HepG2 (cell line): Measurements from ENCODE around the gene DCC. TPM values are rescaled to one million over a fixed set of nuclear protein-coding genes. Genes with fewer than 3 reads are reported as not detected.

Experiments used
- ATAC-seq: fragments of 200-7000 bp; cut with Tn5 transposase; 3 replicates; pipeline ENCODE4 v1.9.1; 2020; ENCODE audit warnings: mild to moderate bottlenecking, moderate library complexity
- BruUV-seq: library from RNA; stranded (reverse); fragments of 400-500 nt; replicated peaks from 2 replicates; lab custom pipeline; 2021; lab: Mats Ljungman, UMichigan
- CTCF ChIA-PET: fragments of 300-600 bp; formaldehyde crosslinking; extraction: SDS; loops from one replicate; lab custom pipeline; 2021; ENCODE audit warnings: low total read pairs, inconsistent platforms, low intra/inter-chr PET ratio; lab: Yijun Ruan, JAX
- POLR2A ChIA-PET: fragments of 350-600 bp; sonication (Branson Sonifier 250); formaldehyde crosslinking; loops from one replicate; lab custom pipeline; 2020; ENCODE audit warnings: antibody characterized with exemption, inconsistent platforms; lab: Yijun Ruan, JAX
- DNase-seq: peaks from one replicate; pipeline ENCODE4 v3.0.0-alpha.2; 2015; ENCODE audit warnings: low spot score
- FAIRE-seq: peaks from 3 replicates; lab custom pipeline; 2011; peaks lifted over from hg19 to GRCh38; lab: Jason Lieb, UNC
- H2AFZ ChIP-seq: one replicate; pipeline ENCODE4 v1.6.1; 2011; ENCODE audit warnings: low read length, inconsistent platforms
- H3K27ac ChIP-seq: fragments of 300-600 bp; 3 replicates; pipeline ENCODE4 v1.8.0; 2011; ENCODE audit warnings: mixed run types, mild to moderate bottlenecking, mixed read lengths, low read length, inconsistent platforms; ENCODE audit not compliant: insufficient read depth; ENCODE audit errors: extremely low read length
- H3K27me3 ChIP-seq, 2 experiments: fragments of 200-600 bp in 1 of 2; 2 replicates in 1 of 2; 3 replicates in 1 of 2; pipeline versions ENCODE4 v1.6.0 to v1.8.0; 2011; ENCODE audit warnings: low read length in 2 of 2, mild to moderate bottlenecking in 2 of 2, moderate library complexity in 2 of 2, inconsistent platforms in 1 of 2; ENCODE audit not compliant: insufficient read depth in 2 of 2, control insufficient read depth in 1 of 2
- H3K36me3 ChIP-seq, 2 experiments: fragments of 200-600 bp in 1 of 2; replicated peaks in 1 of 2; 2 replicates in 1 of 2; 3 replicates in 1 of 2; pipeline versions ENCODE4 v1.5.1 to v1.8.0; 2011; ENCODE audit warnings: low read length in 2 of 2, inconsistent platforms in 1 of 2; ENCODE audit not compliant: insufficient read depth in 2 of 2, control insufficient read depth in 1 of 2
- H3K4me1 ChIP-seq: 2 replicates; pipeline ENCODE4 v1.5.1; 2012; ENCODE audit warnings: low read length, inconsistent platforms; ENCODE audit not compliant: insufficient read depth
- H3K4me2 ChIP-seq: 2 replicates; pipeline ENCODE4 v1.6.0; 2011; ENCODE audit warnings: low read depth, low read length, inconsistent platforms
- H3K4me3 ChIP-seq, 3 experiments: fragments of 200-600 bp in 1 of 3; sonication (generic), shearing (Covaris generic) in 1 of 3; replicated peaks in 1 of 3; 2 replicates each; pipeline ENCODE4 v1.5.1; 2011 to 2016; ENCODE audit warnings: low read length in 3 of 3, inconsistent platforms in 2 of 3, low read depth in 2 of 3, mild to moderate bottlenecking in 2 of 3, control low read depth in 1 of 3, mixed read lengths in 1 of 3; ENCODE audit not compliant: insufficient read depth in 1 of 3
- H3K79me2 ChIP-seq: one replicate; pipeline ENCODE4 v1.6.1; 2011; ENCODE audit warnings: low read length, inconsistent platforms; ENCODE audit not compliant: insufficient read depth
- H3K9ac ChIP-seq: 2 replicates; pipeline ENCODE4 v1.6.0; 2011; ENCODE audit warnings: mild to moderate bottlenecking, low read depth, low read length, inconsistent platforms; ENCODE audit not compliant: insufficient read depth
- H3K9me3 ChIP-seq: 2 replicates; pipeline ENCODE4 v1.5.1; 2012; ENCODE audit warnings: mild to moderate bottlenecking, low read length
- H4K20me1 ChIP-seq: 2 replicates; pipeline ENCODE4 v1.6.0; 2011; ENCODE audit warnings: inconsistent platforms, mild to moderate bottlenecking, low read length, moderate library complexity; ENCODE audit not compliant: insufficient read depth
- BRD4 ChIP-seq: sonication (generic); formaldehyde crosslinking; IDR thresholded peaks from 2 replicates; pipeline ENCODE4 v1.4.0; 2020; ENCODE audit warnings: missing genetic modification reagents
- ELF3 ChIP-seq: IDR thresholded peaks from 2 replicates; pipeline ENCODE4 v1.6.1; 2016; ENCODE audit warnings: missing genetic modification reagents, missing compliant biosample characterization
- KDM3A ChIP-seq: IDR thresholded peaks from 2 replicates; pipeline ENCODE4 v1.6.1; 2018; ENCODE audit warnings: low read depth, missing compliant biosample characterization
- NFIC ChIP-seq: IDR thresholded peaks from 2 replicates; pipeline ENCODE4 v1.6.1; 2012; ENCODE audit warnings: mild to moderate bottlenecking, low read length, inconsistent platforms
- SALL2 ChIP-seq: sonication (generic); formaldehyde crosslinking; IDR thresholded peaks from 2 replicates; pipeline ENCODE4 v1.8.1; 2023; ENCODE audit warnings: mild to moderate bottlenecking, missing genetic modification reagents, inconsistent platforms
- SP1 ChIP-seq, 2 experiments: fragments of 450-650 bp in 1 of 2; sonication (generic) in 1 of 2; formaldehyde crosslinking in 1 of 2; IDR thresholded peaks; 2 replicates each; pipeline versions ENCODE4 v1.4.0 to v1.6.1; 2016 to 2020; ENCODE audit warnings: missing genetic modification reagents in 1 of 2
- TCF7 ChIP-seq: sonication (generic); IDR thresholded peaks from 2 replicates; pipeline ENCODE4 v1.6.1; 2016; ENCODE audit warnings: antibody characterized with exemption, low read depth
- ZNF224 ChIP-seq: sonication (generic); formaldehyde crosslinking; IDR thresholded peaks from 2 replicates; pipeline ENCODE4 v1.5.0; 2020; ENCODE audit warnings: mild to moderate bottlenecking, missing genetic modification reagents
- ZNF230 ChIP-seq: sonication (generic); formaldehyde crosslinking; IDR thresholded peaks from 2 replicates; pipeline ENCODE4 v1.4.0; 2020; ENCODE audit warnings: mild to moderate bottlenecking, missing genetic modification reagents
- ZNF3 ChIP-seq: IDR thresholded peaks from 2 replicates; pipeline ENCODE4 v1.7.0; 2017; ENCODE audit warnings: inconsistent platforms
- ZNF350 ChIP-seq: sonication (generic); formaldehyde crosslinking; IDR thresholded peaks from 2 replicates; pipeline ENCODE4 v1.4.0; 2020; ENCODE audit warnings: mild to moderate bottlenecking, low read depth, missing genetic modification reagents, borderline replicate concordance
- ZSCAN9 ChIP-seq: IDR thresholded peaks from 2 replicates; pipeline ENCODE4 v1.6.1; 2016; ENCODE audit warnings: borderline replicate concordance
- WGBS: methylation state at CpG from one replicate; pipeline ENCODE4 v1.1.6; 2017; ENCODE audit warnings: low lambda C conversion rate; 5-methylcytosine and 5-hydroxymethylcytosine counted together
- in situ Hi-C: cut with HindIII; loops from 2 replicates; pipeline ENCODE4 v1.10.0; 2017; ENCODE audit warnings: low pct_unique_long_range_greater_than_20kb; ENCODE audit not compliant: extremely low pct_ligation_motif_present
- intact Hi-C: fragments of 100-400 bp; cut with micrococcal nuclease; formaldehyde crosslinking; loops from one replicate; pipeline ENCODE4 v1.10.0; 2022; ENCODE audit not compliant: unreplicated experiment
- polyA plus RNA-seq, 8 experiments: library from polyadenylated mRNA; depleted of rRNA in 3 of 8; stranded (reverse) in 7 of 8; unstranded in 1 of 8; fragments of >200 nt; fragmentation: Illumina TruSeq in 4 of 8; extraction: Trizol in 4 of 8; gene quantifications; 2 replicates each; pipeline versions ENCODE4 v1.2.1 to v1.2.3, GENCODE V29; 2011 to 2016; ENCODE audit warnings: low read depth in 4 of 8, missing spikeins in 1 of 8, mixed read lengths in 1 of 8; ENCODE audit not compliant: insufficient read depth in 1 of 8
- total RNA-seq, 5 experiments: library from RNA; depleted of rRNA; stranded (reverse); fragments of >200 nt; fragmentation: Illumina TruSeq; extraction: Trizol; gene quantifications; 2 replicates each; pipeline ENCODE4 v1.2.3, GENCODE V29; 2016; ENCODE audit warnings: low read depth in 1 of 5
- TF ChIP-seq, protein P1 (sequence below): sonication (generic); formaldehyde crosslinking; IDR thresholded peaks from 2 replicates; pipeline ENCODE4 v1.5.0; 2020; ENCODE audit warnings: mild to moderate bottlenecking, low read depth, missing genetic modification reagents, borderline replicate concordance
- TF ChIP-seq, protein P2 (sequence below): sonication (generic); formaldehyde crosslinking; IDR thresholded peaks from 2 replicates; pipeline ENCODE4 v1.5.0; 2020; ENCODE audit warnings: missing genetic modification reagents

DCC gene
- total and polyA plus RNA-seq, 2 of the 13 experiments (the other 11 are each of a cell fraction or from before 2014, with no cell fraction given), result not detected

GRCh38 chr18:52537261-52537660 is 197.3 kb downstream of the DCC start:
- ATAC-seq (no peak), DNase-seq (no peak), FAIRE-seq (no peak)
- Histone ChIP-seq H3K9me3 (no peaks in the 10 kb centered on the region), H3K79me2 (no peaks in the 10 kb centered on the region), H2AFZ (no peak overlapping the region), H4K20me1 (no peaks in the 10 kb centered on the region), H3K36me3 (no peaks in the 10 kb centered on the region), H3K4me1 (no peaks in the 10 kb centered on the region), H3K4me2 (no peak overlapping the region), H3K9ac (no peak overlapping the region), H3K27ac (no peak overlapping the region), H3K4me3 (no peak overlapping the region), H3K27me3 (no peaks in the 10 kb centered on the region)
- in situ Hi-C loops, result no loop called here
- intact Hi-C loops, result no loop called here
- CTCF ChIA-PET, result no interaction called here
- BruUV-seq, result no TSS peak
- POLR2A ChIA-PET, result no interaction called here
- TF ChIP-seq SALL2 (CRISPR knock-in tag), result no peak
- no peak for TF ChIP-seq SP1 (IDR thresholded peaks at IDR 0.05)
- no peak for TF ChIP-seq SP1 (CRISPR knock-in tag; IDR thresholded peaks at IDR 0.05)
- TF ChIP-seq KDM3A (CRISPR knock-in tag), result no peak
- no peak for TF ChIP-seq ZNF230 (CRISPR knock-in tag)
- TF ChIP-seq NFIC, result no peak
- TF ChIP-seq ZNF350 (CRISPR knock-in tag), result no peak
- no peak for TF ChIP-seq ZNF3 (CRISPR knock-in tag)
- no peak for TF ChIP-seq TCF7
- WGBS, result 7% methylated on average over 1 of the region's 1 CpG

DNA sequence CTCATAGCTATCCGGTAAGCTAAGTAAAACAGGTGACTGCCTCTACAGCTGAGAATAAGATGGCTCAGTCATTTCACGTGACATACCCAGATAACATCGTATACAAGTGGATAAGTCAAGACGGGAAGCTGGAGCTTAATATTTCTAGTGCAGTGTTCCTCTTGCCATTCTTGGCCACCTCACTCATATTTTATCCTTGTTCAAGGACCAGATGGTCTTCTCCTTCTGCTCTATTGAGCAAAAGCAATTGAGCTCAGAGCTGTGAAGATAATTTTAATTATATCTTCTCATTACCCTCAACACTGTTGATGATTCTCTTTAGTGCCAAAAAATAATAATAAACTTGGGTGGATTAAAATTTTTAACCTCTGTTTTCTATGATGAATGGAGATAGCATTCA is 201.1 kb downstream of the DCC start:
- Histone ChIP-seq H2AFZ (no peak overlapping the region), H3K79me2 (no peaks in the 10 kb centered on the region), H3K36me3 (no peaks in the 10 kb centered on the region), H4K20me1 (no peaks in the 10 kb centered on the region), H3K27ac (no peak overlapping the region), H3K4me3 (no peak overlapping the region), H3K9ac (no peak overlapping the region), H3K9me3 (no peaks in the 10 kb centered on the region), H3K27me3 (no peaks in the 10 kb centered on the region), H3K4me1 (no peaks in the 10 kb centered on the region), H3K4me2 (no peak overlapping the region)
- no peak for ATAC-seq
- BruUV-seq, result no TSS peak
- no peak for FAIRE-seq
- in situ Hi-C loops, result no loop called here
- DNase-seq, result no peak
- intact Hi-C loops, result no loop called here
- ChIA-PET CTCF (no interaction called here), POLR2A (no interaction called here)
- 23% methylated on average over 4 of the region's 4 CpGs for WGBS
- TF ChIP-seq, protein P1, sequence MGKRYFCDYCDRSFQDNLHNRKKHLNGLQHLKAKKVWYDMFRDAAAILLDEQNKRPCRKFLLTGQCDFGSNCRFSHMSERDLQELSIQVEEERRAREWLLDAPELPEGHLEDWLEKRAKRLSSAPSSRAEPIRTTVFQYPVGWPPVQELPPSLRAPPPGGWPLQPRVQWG, result no peak
- TF ChIP-seq ELF3, result no peak
- TF ChIP-seq BRD4 (CRISPR knock-in tag), result no peak
- TF ChIP-seq, protein P2, sequence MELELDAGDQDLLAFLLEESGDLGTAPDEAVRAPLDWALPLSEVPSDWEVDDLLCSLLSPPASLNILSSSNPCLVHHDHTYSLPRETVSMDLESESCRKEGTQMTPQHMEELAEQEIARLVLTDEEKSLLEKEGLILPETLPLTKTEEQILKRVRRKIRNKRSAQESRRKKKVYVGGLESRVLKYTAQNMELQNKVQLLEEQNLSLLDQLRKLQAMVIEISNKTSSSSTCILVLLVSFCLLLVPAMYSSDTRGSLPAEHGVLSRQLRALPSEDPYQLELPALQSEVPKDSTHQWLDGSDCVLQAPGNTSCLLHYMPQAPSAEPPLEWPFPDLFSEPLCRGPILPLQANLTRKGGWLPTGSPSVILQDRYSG (CRISPR knock-in tag), result no peak
- no peak for TF ChIP-seq ZSCAN9
- no peak for TF ChIP-seq ZNF224 (CRISPR knock-in tag)
